CD14-positive monocyte (primary cell): ENCODE data around the gene GNG4. TPM values are rescaled to one million over a fixed set of nuclear protein-coding genes. Genes with fewer than 3 reads are reported as not detected.
A peak's percentile ranks its signal among the peaks of the same experiment; 100 is the strongest.
"Not testable (repeated sequence)": the region's sequence is repeated elsewhere in the genome, so short reads cannot be mapped to it uniquely, and the experiment has no call there.

Experiments used
- DNase-seq, 3 donors: peaks; one replicate each; pipeline ENCODE4 v3.0.0-alpha.2; 2011 to 2022
- H2AFZ ChIP-seq: 2 replicates; pipeline ENCODE4 v1.6.0; 2012; ENCODE audit warnings: mild to moderate bottlenecking, low read depth, low read length, inconsistent platforms; ENCODE audit not compliant: insufficient read depth, poor library complexity, severe bottlenecking
- H3K27ac ChIP-seq, 2 donors: 1 replicate in 1 of 2; 2 replicates in 1 of 2; pipeline ENCODE4 v1.5.1; 2012 to 2013; ENCODE audit warnings: low read length in 2 of 2, control low read depth in 1 of 2, inconsistent platforms in 1 of 2, low read depth in 1 of 2, mild to moderate bottlenecking in 1 of 2
- H3K27me3 ChIP-seq, 2 donors: one replicate each; pipeline versions ENCODE4 v1.6.0 to v1.6.1; 2011 to 2013; ENCODE audit warnings: low read length in 2 of 2; ENCODE audit not compliant: control insufficient read depth in 2 of 2, insufficient read depth in 2 of 2
- H3K36me3 ChIP-seq, 2 donors: replicated peaks in 1 of 2; 1 replicate in 1 of 2; 2 replicates in 1 of 2; pipeline versions ENCODE4 v1.5.1 to v1.6.1; 2012 to 2013; ENCODE audit warnings: low read length in 2 of 2, control low read depth in 1 of 2, inconsistent platforms in 1 of 2, mild to moderate bottlenecking in 1 of 2; ENCODE audit not compliant: insufficient read depth in 2 of 2, control insufficient read depth in 1 of 2
- H3K4me1 ChIP-seq, 2 donors: 1 replicate in 1 of 2; 2 replicates in 1 of 2; pipeline versions ENCODE4 v1.5.1 to v1.6.1; 2012 to 2013; ENCODE audit warnings: low read length in 2 of 2, control low read depth in 1 of 2, inconsistent platforms in 1 of 2, mild to moderate bottlenecking in 1 of 2, moderate library complexity in 1 of 2; ENCODE audit not compliant: insufficient read depth in 2 of 2, control insufficient read depth in 1 of 2
- H3K4me2 ChIP-seq: replicated peaks from 2 replicates; pipeline ENCODE3; 2012; ENCODE audit warnings: low read length, moderate library complexity, mild to moderate bottlenecking; ENCODE audit not compliant: poor library complexity, severe bottlenecking; ENCODE audit errors: extremely low read depth
- H3K4me3 ChIP-seq, 3 experiments: fragments of 200-600 bp in 1 of 3; sonication (generic) in 1 of 3; replicated peaks in 1 of 3; 1 replicate in 2 of 3; 2 replicates in 1 of 3; pipeline ENCODE4 v1.5.1; 2011 to 2013; ENCODE audit warnings: low read length in 3 of 3, mild to moderate bottlenecking in 3 of 3, control low read depth in 2 of 3, low read depth in 2 of 3, inconsistent platforms in 1 of 3, moderate library complexity in 1 of 3
- H3K79me2 ChIP-seq: 2 replicates; pipeline ENCODE4 v1.6.0; 2012; ENCODE audit warnings: mild to moderate bottlenecking, control low read depth, inconsistent platforms, low read length, moderate library complexity; ENCODE audit not compliant: insufficient read depth
- H3K9ac ChIP-seq: 2 replicates; pipeline ENCODE4 v1.6.0; 2017; ENCODE audit warnings: low read length, mild to moderate bottlenecking; ENCODE audit not compliant: insufficient read depth, poor library complexity, severe bottlenecking
- H3K9me3 ChIP-seq, 2 donors: replicated peaks in 1 of 2; 1 replicate in 1 of 2; 2 replicates in 1 of 2; pipeline versions ENCODE4 v1.5.1 to v1.6.1; 2012 to 2013; ENCODE audit warnings: low read length in 2 of 2, control low read depth in 1 of 2; ENCODE audit not compliant: control insufficient read depth in 1 of 2, insufficient read depth in 1 of 2
- H4K20me1 ChIP-seq: 2 replicates; pipeline ENCODE4 v1.6.0; 2012; ENCODE audit warnings: mild to moderate bottlenecking, low read length, control low read depth, moderate library complexity; ENCODE audit not compliant: insufficient read depth
- H3K27ac Mint-ChIP-seq, 7 donors: one replicate each; pipeline ENCODE4 v1.8.0; 2020; ENCODE audit warnings: mild to moderate bottlenecking in 7 of 7, mixed read lengths in 7 of 7, moderate library complexity in 6 of 7, inconsistent platforms in 2 of 7
- H3K27me3 Mint-ChIP-seq, 3 donors: one replicate each; pipeline ENCODE4 v1.8.0; 2021 to 2022; ENCODE audit warnings: low read depth in 3 of 3, mild to moderate bottlenecking in 3 of 3, mixed read lengths in 3 of 3, moderate library complexity in 3 of 3, inconsistent platforms in 1 of 3
- H3K36me3 Mint-ChIP-seq, 2 donors: one replicate each; pipeline ENCODE4 v1.8.0; 2020; ENCODE audit warnings: mixed read lengths in 2 of 2, inconsistent platforms in 1 of 2, mild to moderate bottlenecking in 1 of 2
- H3K4me1 Mint-ChIP-seq: one replicate; pipeline ENCODE4 v1.8.0; 2020; ENCODE audit warnings: mild to moderate bottlenecking, mixed read lengths
- H3K4me3 Mint-ChIP-seq, 2 donors: one replicate each; pipeline ENCODE4 v1.8.0; 2020; ENCODE audit warnings: mild to moderate bottlenecking in 2 of 2, mixed read lengths in 2 of 2, moderate library complexity in 1 of 2
- H3K9me3 Mint-ChIP-seq, 7 donors: one replicate each; pipeline ENCODE4 v1.8.0; 2020 to 2022; ENCODE audit warnings: mixed read lengths in 7 of 7, mild to moderate bottlenecking in 6 of 7, moderate library complexity in 6 of 7, inconsistent platforms in 2 of 7
- CTCF ChIP-seq: fragments of 200-600 bp; IDR thresholded peaks from one replicate; pipeline ENCODE4 v1.8.0; 2022; ENCODE audit warnings: antibody characterized with exemption, mild to moderate bottlenecking
- WGBS: methylation state at CpG from one replicate; pipeline ENCODE4 v1.1.5; 2013; ENCODE audit warnings: missing lambda C conversion rate; ENCODE audit not compliant: insufficient coverage; 5-methylcytosine and 5-hydroxymethylcytosine counted together
- intact Hi-C, 2 donors: fragments of 100-400 bp; cut with micrococcal nuclease; formaldehyde crosslinking; loops; one replicate each; pipeline versions ENCODE4 v1.15.0 to v1.15.1; 2023
- polyA plus RNA-seq, 3 donors: library from polyadenylated mRNA; depleted of rRNA in 1 of 3; unstranded in 2 of 3; stranded (reverse) in 1 of 3; fragments of 300-500 nt in 2 of 3; fragments of >200 nt in 1 of 3; fragmentation: Illumina TruSeq in 2 of 3; gene quantifications; 1 replicate in 2 of 3; 2 replicates in 1 of 3; pipeline ENCODE4 v1.2.3, GENCODE V29; 2012 to 2021

The GNG4 gene
- polyA plus RNA-seq, 3 donors = not detected

DNA sequence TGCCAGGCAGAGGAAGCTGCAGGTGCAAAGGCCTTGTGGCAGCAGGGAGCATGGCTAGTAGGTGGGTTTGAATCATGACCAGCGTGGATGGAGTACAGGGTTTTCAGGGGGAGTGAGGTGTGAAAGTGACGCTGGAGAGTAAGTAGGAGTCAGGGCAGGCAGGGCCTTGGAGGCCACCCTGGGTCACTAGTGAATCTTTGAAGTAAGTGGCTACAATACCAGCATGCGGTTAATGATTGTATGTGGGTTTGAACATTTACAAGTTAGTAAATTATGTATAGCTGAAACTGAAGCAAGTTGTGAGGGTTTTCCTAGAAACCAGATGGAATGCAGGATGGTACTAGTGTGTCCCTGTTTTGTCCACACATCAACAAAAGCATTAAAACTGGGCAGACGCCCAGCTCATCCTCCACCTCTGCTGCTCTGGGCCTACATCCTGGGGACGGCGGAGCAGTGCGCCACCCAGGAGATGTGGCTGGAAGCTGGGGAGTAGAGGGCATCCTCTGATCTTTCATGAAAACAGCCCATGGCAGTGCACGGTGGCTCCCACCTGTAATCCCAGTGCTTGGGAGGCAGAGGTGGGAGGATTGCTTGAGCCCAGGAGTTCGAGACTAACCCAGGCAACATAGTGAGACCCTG lies 104.2 kb downstream of the GNG4 start:
- H3K9ac ChIP-seq = no peak overlapping the region
- 100% methylated on average over 4 of the region's 9 CpGs for WGBS
- no peaks in the 10 kb centered on the region for H3K9me3 ChIP-seq
- H3K27me3 Mint-ChIP-seq = peaks cover 2 to 3% (median 3%) of the 10 kb centered on the region in 3 donors
- no peak overlapping the region for H2AFZ ChIP-seq
- H3K79me2 ChIP-seq = no peaks in the 10 kb centered on the region
- TF ChIP-seq CTCF = no peak
- intact Hi-C loops = no loop called here
- H3K27ac ChIP-seq = no peak overlapping the region
- H3K4me3 ChIP-seq = no peak overlapping the region
- no peaks in the 10 kb centered on the region for H4K20me1 ChIP-seq
- H3K4me1 Mint-ChIP-seq = peaks cover 9% of the 10 kb centered on the region
- no peaks in the 10 kb centered on the region for H3K36me3 Mint-ChIP-seq
- H3K4me2 ChIP-seq = no peak overlapping the region
- no peak for DNase-seq
- H3K4me3 Mint-ChIP-seq = no peak overlapping the region
- H3K27me3 ChIP-seq = no peaks in the 10 kb centered on the region
- peak overlapping the region in 2 of 7 donors; percentile 25 to 67 for H3K27ac Mint-ChIP-seq
- H3K4me1 ChIP-seq = peaks cover 3 to 4% of the 10 kb centered on the region in 2 donors
- no peaks in the 10 kb centered on the region for H3K36me3 ChIP-seq
- no peaks in the 10 kb centered on the region for H3K9me3 Mint-ChIP-seq

DNA sequence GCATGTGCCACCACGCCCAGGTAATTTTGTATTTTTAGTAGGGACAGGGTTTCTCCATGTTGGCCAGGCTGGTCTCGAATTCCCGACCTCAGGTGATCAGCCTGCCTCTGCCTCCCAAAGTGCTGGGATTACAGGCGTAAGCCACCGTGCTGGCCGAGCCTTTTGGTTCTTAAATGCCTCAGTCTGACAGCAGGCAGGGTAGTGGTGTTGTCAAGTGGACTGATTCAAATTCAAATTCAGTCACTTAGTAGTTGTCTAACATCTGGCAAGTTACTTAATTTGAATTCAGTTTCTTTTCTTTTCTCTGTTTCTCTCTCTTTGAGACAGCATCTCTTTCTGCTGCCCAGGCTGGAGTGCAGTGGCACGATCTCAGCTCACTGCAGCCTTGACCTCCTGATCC lies 106.7 kb downstream of the GNG4 start:
- H3K9me3 Mint-ChIP-seq, H3K4me1 ChIP-seq, H2AFZ ChIP-seq, H3K4me1 Mint-ChIP-seq, H3K27me3 ChIP-seq, H3K4me3 ChIP-seq, H3K36me3 Mint-ChIP-seq, H3K9me3 ChIP-seq, H3K79me2 ChIP-seq, H3K4me2 ChIP-seq, H3K4me3 Mint-ChIP-seq, H3K27me3 Mint-ChIP-seq, H3K36me3 ChIP-seq, DNase-seq, H3K27ac Mint-ChIP-seq, H3K9ac ChIP-seq, intact Hi-C loops, H4K20me1 ChIP-seq, H3K27ac ChIP-seq: not testable (repeated sequence)
- 77% methylated on average over 5 of the region's 7 CpGs for WGBS
